CD4-positive, alpha-beta T cell treated with Interleukin-15 for 1 hour (primary cell): Measurements from ENCODE around the gene THRB.

Experiments used
- DNase-seq: peaks from one replicate; pipeline ENCODE4 v3.0.0-alpha.2; 2020

The THRB gene

DNA sequence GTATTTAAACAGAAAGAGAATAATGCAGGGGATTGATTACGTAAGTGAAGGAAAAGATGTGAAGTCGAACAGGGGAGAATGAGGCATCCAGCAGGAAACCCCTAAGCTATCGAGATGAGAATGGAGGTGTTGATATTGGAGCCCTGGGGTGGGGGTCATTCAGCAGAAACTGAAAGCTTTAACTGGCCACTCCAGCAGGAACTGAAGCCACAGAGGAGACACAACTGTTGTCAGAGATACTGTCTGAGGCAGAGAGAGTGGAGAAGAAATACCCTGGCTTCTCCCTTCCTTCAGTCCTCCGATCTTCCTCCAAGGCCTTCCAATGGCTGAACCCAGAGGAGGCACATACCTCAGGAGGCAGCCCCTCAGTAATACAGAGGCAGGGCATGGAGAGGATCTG, 152.4 kb downstream of the THRB start:
- no peak for DNase-seq

DNA sequence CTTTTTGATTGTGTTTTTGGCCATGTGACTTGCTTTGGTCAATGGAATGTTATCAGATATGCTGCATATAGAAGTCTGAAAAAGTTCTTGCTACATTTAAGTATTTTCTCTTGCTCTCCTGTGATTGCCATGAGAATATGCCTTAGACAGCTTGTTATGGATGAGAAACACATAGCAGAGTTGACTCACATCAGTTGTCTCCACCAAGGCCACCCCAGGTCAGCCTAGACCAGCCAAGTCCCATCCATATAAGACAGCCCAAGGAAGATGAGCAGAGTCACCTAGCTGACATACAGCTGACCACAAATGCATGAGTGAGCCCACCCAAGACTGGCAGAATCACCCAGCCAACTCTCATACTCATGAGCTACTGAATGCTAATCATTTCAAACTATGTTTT, 153.0 kb downstream of the THRB start:
- no peak for DNase-seq

DNA sequence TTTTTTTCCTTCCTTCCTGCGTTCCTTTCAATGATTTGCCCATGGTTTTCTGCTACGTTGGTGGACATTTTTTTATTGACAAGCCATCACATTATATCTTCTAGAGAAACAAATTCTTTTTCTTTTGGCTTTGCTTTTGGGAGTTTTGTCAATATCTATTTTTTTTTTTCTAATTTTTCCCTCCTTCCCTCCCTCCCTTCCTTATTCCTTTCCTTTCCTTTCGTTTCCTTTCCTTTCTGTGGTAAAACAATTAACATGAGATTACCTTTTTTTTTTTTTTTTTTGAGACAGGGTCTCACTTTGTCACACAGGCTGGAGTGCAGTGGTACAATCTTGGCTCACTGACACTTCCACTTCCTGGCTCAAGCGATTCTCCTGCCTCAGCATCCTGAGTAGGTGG, 153.7 kb downstream of the THRB start:
- DNase-seq = no peak

DNA sequence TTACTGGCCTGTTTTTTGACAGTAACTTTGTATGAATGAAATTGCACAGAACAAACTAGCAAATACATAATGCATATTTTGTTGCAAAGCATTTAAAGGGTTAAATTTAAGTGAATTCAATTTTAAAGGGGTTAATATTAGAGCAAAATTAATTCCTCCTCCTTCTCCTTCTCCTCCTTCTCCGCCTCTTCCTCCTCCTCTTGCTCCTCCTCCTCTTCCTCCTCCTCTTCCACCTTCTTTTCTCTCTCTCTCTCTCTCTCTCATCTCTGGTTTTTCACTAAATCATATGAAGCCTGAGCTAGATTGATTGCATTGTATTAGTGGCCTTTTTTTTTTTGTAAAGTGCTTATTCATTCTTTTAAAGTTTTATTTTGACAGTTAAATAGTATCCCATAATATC, 154.5 kb downstream of the THRB start:
- DNase-seq = no peak

DNA sequence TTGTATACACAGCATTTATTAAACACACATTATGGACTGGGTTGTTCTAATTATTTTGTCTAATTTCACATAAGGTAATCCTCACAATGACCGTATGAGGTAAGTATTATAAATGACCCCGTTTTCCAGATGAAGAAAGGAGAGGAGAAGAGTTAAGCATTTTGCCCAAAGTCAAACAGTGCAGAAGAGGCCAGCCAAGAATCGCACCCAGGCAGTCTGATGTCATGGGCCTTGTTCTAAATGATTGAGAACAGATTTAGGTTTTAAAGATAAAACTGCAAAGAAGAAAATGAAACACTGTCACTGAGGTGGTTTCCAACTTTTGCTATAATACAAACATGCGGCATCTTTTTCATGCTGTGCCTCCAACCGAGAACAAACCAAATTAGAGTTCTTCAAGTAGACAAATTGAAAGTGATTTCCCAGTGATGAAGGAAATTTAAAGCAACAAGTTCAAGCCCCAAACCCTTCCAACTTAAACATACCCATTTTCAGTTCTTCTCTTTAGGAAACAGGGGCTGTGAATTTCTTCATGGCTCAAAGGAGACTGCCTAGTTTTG, 155.3 kb downstream of the THRB start:
- DNase-seq = no peak

DNA sequence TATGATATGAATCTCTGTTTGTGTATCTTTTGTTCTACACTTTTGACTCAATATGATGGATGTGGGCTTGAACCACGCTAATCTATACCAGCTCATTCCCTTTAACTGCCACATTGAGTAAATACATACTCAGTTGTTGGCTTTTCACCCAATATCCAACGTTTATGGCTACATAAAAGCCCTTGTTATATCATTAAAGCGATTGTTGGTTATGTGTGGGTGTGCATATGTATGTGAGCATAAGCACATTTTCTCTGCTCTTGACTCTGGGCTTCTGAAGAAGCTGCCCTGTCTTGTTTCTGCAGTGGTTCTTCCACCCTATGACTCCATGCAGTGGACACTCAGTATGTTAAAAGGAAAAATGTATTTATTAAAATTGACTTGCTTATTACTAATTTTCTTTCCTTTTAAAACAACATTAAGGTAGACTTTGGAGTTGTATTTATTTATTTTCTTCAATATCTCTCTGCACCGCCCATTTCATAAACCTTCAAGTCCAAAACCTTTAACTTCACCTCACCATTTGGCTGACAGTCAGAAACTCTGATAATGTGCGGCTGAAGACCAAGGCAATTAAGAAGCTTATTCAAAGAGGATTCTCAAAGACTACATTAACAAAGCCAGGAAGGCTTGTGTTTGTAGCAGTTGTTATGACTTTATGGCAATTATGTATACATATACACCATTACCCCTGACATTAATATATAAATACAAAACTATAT, 156.1 kb downstream of the THRB start:
- DNase-seq = no peak

DNA sequence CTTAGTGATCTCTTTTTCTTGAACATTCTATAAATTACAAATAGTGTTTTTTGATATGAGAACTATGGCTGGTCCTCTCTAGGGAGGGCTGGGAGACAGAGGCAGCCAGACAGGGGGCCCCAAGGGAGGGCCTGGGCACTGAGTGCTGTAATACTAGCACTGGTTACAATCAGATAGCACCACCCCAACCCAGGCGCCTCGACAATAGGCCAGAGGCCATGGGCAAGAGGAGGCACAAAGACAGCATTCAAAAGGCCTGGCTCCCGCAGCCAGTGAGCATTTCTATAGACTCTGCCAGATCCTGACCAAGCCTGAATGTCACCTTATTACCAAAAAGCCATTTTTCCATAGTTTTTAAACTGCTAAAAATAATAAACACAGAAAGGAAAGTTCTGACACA, 158.5 kb downstream of the THRB start:
- DNase-seq = no peak

DNA sequence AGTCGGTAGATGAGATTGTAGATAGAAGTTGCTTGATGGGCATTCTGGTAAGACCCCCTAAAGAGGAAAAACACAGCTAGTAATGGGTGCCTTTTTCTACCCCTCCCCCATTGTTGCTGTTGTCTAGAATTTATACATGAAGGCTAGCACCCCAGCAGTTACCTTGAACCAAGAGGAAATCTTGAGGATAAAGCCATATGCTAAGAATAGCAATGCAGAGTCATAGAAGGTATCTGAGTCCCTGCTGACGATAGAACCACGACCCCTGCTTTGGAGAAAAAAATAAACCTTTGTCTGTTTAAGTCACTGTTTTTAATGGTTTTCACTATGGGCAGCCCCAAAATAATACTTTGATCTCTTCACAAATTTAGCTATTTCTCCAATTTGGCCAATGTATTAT, 162.6 kb downstream of the THRB start:
- no peak for DNase-seq

DNA sequence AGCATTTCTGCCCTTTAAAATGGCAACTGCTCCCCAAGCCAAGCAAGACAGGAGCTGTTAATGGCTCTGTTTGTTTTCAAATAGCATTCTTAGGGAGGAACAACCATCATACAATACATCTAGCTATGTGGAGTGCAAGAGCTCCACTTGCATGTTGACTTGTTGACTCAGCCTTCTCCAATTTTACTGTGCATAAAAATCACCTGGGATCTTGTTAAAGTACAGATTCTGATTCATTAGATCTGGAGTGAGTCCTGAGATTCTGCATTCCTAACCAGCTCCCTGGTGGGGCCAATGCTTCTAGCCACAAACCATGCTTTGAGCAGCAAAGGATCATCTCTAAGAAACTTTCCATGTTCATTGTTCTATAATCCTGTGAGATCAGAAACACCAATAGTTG, 171.4 kb downstream of the THRB start:
- DNase-seq = no peak

DNA sequence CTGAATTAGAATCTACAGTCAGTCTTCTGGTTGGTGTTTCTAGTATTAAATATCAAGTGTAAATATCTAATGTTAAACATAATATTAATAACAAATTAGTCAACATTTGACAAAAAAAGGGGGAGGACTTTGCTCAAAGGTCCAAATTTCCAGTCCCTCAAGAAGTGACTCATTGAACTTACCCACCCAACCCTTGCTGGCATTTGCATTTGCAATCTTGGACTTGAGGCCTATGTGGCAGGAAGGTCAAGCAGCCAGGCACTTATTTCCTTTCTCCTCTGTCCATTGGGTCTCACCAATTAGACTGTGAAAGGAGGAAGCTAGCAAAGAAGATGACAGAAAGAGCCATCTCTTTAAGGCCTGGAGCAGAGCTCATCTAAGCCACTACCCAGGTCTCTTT, 174.0 kb downstream of the THRB start:
- DNase-seq = no peak

DNA sequence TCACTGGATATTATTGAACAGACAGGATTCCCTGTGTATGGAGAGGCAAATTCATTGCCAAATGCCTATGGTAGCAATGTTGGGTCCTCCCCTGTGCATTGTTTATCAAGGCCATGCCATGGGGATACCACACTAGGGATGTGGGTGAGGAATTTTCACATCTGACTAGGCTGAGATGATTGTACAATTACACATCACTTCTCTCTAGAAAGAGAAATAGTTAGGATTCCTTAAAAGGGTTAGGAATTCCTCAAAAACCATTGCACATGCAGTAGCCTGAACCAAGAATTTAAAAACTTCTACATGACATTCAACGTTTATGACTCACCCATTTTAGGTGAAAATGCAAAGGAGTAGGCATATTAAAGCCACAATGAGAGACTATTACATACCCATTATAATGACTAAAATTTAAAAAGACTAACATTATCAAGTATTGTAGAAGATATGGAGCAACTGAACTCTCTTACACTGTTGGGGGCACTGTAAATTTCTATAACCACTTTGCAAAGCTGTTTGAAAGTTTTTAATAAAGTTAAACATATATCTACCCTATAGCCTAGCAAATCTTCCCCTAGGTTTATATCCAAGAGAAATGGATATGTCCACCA, 175.9 kb downstream of the THRB start:
- no peak for DNase-seq

DNA sequence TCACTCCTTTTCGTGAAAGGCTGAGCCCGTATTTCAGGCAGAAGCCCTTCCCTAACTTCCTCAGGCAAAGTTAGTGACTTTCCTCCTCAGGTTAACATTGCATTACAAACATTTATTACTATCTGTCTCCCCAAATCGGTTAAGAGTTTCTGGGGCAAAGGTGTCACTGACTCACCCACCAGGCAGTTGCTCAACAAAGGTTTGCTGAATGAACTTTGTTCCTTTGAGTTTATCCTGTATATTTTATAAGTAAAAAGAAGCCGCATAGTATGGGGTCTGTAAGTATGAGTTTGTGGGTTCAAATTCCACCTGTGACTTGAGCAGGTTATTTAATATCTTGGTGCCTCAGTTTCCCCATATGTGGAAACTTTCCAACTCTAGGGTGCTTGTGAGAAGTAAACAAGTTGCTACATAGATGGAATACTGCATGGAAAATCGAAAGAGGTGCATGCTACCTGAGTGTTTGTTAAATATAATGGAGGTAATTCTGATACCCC, 177.7 kb downstream of the THRB start:
- DNase-seq = no peak

DNA sequence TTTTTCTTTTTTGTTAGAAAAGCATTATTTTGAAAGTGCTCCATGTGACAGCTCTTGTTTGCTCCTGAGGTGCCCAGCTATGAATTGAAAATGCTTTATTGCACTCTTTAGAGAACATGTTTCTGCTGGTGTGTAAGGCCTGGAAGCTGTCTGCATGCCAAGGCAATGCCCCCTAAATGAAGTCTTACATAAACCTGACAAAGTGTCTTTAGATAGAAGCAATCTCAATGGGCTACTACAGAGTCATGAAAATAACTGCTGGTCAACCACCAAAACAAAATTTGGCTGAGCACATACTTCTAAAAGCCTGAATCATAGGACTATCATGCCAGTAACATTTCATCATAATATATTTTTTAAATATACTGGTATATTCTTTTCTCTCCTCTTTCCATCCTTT, 178.7 kb downstream of the THRB start:
- no peak for DNase-seq

DNA sequence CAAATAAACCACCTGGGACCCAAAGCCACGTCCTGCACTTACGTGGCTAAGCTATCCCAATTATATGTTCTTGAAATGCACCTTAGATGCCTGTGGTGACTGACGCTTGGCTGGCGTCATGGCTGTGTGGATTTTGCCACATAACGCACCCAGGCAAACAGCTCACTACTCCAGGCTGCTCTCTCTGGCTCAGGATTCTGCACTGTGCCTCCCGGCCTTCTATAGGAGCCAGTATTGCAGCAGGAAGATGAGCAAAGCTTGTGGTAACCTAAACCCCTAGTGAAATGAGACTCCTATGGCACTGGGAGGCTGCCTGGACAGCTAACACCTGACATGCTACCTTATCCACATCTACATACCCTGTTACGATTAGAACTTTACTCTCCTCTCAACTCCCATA, 179.3 kb downstream of the THRB start:
- DNase-seq = no peak

DNA sequence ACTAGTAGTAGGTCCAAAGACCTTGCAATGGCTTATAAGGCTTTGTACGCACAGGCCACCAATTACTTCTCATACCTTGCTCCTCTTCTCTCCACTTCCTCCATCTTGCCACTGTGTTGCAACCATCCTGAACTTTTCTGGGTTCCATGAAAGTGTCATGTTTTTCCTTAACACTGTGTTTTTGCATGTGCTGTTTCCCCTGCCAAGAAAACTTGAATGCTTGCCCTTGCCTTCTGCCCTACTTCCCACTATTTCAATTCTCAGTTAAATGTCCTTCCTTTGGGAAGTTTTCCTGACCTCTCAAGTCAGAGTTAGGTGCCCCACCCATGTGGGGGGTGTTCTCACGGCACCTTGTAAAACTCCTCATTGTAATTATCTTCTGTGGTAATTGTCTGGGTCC, 182.8 kb downstream of the THRB start:
- DNase-seq = no peak

DNA sequence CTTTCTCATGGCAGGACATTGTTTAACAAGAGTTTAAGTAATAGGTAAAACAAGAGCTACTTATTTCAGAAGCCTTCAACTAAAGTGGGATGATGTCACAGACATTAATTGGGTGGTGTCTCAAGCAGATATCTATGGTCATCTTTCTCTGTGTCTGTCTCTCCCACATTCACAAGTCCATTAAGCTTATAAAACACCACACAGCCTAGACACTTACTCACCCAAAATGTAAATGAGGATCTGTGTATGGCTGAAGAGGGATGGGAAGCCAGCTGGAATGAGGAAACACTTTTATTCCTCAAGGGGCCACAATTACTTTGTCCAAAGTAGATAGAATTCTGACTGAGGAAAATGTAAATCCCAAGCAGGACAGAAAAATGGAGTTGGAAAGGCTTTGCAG, 183.8 kb downstream of the THRB start:
- DNase-seq = no peak

DNA sequence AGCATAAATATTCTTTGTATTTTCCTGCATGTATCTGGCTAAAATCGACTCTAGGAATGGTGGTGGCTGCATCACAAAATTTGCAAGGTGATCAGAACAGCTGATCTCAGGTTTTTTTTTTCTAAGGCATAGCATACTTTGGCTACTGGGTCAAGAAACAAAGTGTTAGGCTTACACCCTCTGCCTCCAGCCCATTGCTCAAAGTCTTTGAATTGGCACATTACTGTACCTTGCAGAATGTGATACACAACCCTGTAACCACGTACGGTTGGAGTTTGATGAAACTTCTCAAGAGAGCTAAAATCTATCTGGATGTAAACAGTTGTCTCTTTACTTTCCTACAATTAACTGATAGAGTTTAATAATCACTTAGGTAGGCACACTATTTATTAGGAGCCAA, 188.1 kb downstream of the THRB start:
- no peak for DNase-seq

DNA sequence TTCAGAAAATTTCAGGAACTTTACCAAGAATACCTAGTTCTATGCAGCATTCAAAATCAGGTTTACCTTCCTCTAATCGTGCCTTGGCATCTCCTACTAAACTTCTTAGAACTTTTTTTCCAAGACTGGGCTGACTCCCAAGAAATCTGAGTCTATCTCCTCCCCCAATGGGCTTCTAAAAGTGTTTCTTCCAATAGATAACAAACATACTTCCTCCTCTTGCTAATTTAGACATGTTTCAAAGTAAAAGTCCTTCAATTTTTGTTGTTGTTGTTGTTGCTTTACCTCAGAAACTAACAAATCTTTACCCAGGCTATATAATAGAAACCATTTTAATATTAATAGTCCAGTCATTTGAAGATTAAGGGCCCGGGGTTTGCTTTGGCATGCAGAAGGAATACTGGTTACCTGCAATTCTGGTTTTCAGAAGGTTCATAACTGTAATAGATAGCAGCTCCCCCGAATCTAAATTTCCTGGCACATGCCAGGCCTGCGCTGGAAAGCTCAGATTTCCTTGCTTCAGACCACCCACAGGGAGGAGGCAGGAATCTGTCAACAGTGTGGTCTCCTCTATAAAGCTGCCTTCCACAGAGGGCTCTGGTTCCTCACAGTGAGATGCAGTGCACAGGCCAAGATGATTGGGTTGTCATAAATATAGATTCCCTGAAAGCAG, 188.7 kb downstream of the THRB start:
- DNase-seq = no peak

DNA sequence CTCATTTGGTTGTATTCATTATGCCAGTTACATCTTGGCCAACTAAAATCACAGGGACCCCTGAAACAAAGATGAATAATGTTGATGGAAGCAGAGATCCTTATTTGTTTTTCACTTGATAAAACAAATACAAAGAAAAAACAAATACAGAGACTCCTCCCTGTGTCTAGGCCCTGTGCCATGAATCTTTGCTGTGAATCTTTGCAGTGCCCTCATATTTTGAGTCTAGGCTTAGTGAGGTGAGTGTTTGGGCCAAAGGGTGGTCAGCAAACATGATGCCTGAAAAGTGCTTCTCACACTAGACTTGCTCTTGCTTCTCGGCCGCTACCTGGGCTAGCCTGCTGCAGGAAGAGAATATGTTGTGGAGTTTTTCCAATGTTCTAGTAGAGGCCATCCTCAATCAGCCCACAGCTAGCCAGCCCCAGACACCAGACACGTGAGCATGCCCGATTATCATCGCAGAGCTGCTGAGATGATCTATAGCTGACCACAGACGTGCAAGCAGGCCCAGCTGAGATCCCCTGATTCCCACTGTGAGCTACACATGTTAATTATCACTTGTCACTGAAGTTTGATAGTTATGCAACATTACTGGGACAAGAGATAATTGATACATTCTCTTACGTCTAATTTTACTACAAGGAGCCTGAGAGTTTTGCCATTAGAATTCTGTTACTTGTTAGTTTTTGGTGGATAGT, 191.4 kb downstream of the THRB start:
- DNase-seq = no peak

DNA sequence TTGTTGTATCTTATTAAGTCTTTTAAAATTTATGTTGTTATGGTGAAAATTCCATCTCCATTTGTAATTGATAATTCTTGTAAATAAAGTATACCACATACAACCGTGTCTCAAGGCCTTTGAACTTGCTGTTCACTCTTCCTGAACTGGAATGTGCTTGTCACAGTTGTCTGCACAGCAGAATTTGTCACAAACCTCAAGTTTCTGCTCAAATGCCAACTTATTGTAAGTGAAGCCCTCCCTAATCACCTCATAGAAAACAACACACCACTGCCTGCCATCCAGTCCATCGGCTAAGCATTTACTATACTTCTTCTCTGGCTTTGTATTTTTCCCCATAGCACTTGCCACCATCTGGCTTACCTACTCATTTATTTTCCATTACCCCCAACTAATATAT, 192.3 kb downstream of the THRB start:
- no peak for DNase-seq

DNA sequence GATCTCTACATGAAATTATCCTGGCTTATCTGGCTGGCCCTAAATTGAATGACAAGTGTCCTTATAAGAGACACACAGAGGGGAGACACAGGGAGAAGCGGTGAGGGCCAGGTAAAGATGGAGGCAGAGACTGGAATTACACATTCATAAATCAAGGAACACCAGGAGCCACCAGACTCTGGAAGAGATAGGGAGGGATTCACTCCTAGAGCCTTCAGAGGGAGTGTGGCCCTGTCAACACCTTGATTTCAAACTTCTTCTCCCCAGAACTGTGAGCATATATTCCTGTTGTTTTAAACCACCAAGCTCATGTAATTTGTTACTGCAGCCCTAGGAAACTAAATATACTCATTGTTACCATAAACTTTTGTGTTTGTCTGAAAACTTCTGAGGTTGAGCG, 193.7 kb downstream of the THRB start:
- DNase-seq = no peak

DNA sequence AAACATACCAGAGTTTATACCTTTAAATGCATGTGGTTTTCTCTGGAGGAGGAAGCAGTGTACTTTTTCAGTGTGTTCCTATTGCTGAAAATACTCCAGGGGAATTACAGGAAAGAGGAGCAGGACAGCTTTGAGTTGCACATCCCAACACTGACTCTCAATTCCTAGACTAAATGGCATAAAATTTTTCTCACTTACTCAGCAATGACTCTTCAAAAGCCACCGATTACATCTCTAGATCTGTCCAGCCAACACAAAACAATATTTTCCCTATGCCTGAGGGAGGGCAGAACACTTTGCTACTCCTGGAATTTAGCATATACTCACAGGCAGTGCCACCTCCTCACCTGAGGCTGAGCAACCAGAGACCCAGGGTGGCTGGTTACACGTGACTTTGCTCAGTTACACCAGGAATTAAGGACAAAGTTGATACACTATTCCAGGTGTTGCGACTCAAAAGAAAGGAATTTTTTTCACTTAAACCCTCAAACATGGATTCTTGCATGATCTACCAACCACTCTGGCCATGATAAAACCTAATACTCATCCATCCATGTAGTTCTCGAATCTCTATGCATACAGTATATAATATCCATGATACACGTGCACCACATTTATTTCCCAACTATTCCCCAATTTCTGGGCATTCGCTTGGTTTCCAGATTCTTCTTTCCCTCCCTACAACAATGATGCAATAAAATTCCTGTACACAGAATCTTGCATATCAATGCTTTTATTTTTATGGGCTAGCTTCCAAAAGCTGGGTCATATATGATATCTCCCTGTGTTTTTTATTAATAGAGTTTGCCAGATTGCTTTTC, 194.6 kb downstream of the THRB start:
- no peak for DNase-seq
